Muscle layer of colon (tissue), 2 donors: ENCODE results near the gene NOC2L.
A peak's percentile ranks its signal among the peaks of the same experiment; 100 is the strongest.
"Not testable (repeated sequence)": the region's sequence is repeated elsewhere in the genome, so short reads cannot be mapped to it uniquely, and the experiment has no call there.

ENCODE experiments used
- H3K27ac ChIP-seq: one replicate; pipeline ENCODE4 v1.7.0; 2013; ENCODE audit warnings: low read depth, mild to moderate bottlenecking, low read length, moderate library complexity
- H3K27me3 ChIP-seq, 2 donors: one replicate each; pipeline ENCODE4 v1.7.0; 2013; ENCODE audit warnings: low read length in 2 of 2, mild to moderate bottlenecking in 2 of 2; ENCODE audit not compliant: insufficient read depth in 2 of 2, control insufficient read depth in 1 of 2
- H3K36me3 ChIP-seq: one replicate; pipeline ENCODE4 v1.7.0; 2013; ENCODE audit warnings: mild to moderate bottlenecking, low read length; ENCODE audit not compliant: insufficient read depth
- H3K4me1 ChIP-seq: one replicate; pipeline ENCODE4 v1.7.0; 2013; ENCODE audit warnings: mild to moderate bottlenecking, low read length; ENCODE audit not compliant: insufficient read depth
- H3K4me3 ChIP-seq, 2 donors: one replicate each; pipeline ENCODE4 v1.7.0; 2013; ENCODE audit warnings: low read length in 2 of 2, low read depth in 1 of 2, mild to moderate bottlenecking in 1 of 2, moderate library complexity in 1 of 2
- H3K9ac ChIP-seq: one replicate; pipeline ENCODE4 v1.7.0; 2013; ENCODE audit warnings: low read length
- H3K9me3 ChIP-seq: one replicate; pipeline ENCODE4 v1.7.0; 2013; ENCODE audit warnings: mild to moderate bottlenecking, low read length
- donor health status: abdominal sarcoma.
- donor health status: Adenocarcinoma of cecum.

Gene NOC2L

DNA sequence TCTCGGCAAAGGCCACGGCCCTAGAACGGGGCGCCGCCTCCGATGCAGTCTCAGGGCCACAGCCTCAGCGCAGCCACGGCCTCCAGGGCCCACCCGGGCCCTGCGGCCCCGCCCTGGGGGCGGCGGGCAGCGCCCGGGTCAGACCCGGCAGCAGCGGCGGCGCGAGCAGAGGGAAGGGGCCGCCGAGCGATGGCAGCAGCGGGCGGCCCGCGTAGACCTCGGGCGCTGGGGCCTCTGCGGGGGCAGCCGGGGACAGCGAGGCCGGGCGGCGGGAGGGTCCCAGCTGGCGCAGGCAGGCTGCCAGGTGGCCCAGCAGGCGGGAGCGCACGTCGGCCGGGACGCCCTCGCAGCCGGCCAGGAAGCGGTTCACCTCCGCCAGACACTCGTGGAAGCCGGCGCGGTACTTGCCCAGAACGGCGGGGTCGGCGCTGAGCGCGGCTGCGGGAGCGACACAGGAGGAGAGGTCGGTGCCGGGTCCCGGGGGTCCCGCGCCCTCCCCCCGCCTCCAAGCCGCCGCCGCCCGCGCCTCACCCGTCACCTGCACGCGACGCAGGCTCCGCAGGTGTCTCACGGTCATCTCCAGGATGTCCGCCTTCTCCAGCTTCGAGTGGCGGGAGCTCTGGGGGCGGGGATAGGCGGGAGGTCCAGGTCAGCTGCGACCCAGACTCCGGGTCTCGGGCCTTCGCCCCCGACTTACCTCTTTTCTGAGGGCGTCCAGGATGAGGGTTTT lies 40.1 kb upstream of the NOC2L start:
- no peak overlapping the region for H3K9ac ChIP-seq

DNA sequence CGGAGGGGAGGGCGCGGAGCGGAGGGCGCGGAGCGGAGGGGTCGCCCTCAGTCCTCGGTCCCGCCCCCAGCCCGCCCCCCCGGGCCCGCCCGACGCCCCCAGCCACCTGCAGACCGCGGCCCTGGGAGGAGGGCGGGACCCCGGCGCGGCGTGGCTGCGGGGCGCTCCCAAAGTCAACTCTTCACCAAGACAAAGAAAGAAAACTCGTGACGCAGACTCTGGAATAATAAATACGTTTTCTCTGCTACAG lies 39.6 kb upstream of the NOC2L start:
- H3K9me3 ChIP-seq: no peaks in the 10 kb centered on the region
- H3K27ac ChIP-seq: peak overlapping the region; percentile 72
- no peak overlapping the region for H3K9ac ChIP-seq
- H3K4me3 ChIP-seq: peak overlapping the region; percentile 53 to 64
- no peaks in the 10 kb centered on the region for H3K36me3 ChIP-seq
- H3K4me1 ChIP-seq: no peaks in the 10 kb centered on the region
- H3K27me3 ChIP-seq: peaks cover 0 to 21% of the 10 kb centered on the region in 2 donors

More for the DNA sequence above, 40.1 kb upstream of the NOC2L start:
- H3K27ac ChIP-seq: peak overlapping the region; percentile 96
- no peaks in the 10 kb centered on the region for H3K36me3 ChIP-seq
- H3K9me3 ChIP-seq: no peaks in the 10 kb centered on the region
- peaks cover 0 to 21% of the 10 kb centered on the region in 2 donors for H3K27me3 ChIP-seq
- H3K4me3 ChIP-seq: peak overlapping the region; percentile 53 to 64
- H3K4me1 ChIP-seq: no peaks in the 10 kb centered on the region

DNA sequence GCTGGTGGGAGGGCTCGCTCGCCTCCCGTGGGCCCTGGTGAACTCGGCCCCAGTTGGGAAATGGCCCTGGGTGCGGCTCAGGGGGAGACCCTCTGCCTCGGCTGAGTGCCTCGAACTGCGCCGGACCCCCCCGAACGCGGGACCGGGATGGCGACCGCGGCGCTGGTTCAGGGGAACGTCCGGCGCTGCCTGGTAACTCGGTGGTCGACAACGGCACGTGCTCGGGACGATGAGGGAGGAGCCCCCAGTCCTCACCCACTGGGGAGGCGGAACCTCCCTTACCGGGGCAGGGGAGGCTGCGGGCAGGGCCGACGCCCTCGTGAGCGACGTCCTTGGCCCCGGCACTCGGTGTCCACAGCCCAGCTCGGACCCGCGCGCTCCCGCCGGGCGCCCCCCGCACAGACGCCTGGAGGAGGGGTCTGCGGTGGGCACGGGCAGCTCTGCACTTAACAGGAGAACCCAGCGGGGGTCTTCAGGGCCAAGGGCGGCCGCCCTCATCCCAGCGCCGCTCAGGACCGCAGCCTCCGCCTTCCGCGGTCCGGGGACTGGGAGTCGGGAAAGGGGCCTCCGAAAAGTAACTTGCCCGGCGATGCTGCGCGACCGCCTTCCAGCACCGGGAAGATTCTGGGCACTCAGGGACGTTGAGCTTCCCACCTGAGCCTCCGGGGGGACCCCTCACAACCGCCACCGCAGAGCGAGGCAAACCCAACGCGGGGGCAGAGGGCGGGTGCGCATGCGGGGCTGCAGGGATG lies 39.1 kb upstream of the NOC2L start:
- peaks cover 0 to 21% of the 10 kb centered on the region in 2 donors for H3K27me3 ChIP-seq
- no peaks in the 10 kb centered on the region for H3K4me1 ChIP-seq
- H3K9me3 ChIP-seq: no peaks in the 10 kb centered on the region
- H3K9ac ChIP-seq: no peak overlapping the region
- no peak overlapping the region for H3K4me3 ChIP-seq
- H3K36me3 ChIP-seq: no peaks in the 10 kb centered on the region
- H3K27ac ChIP-seq: no peak overlapping the region

DNA sequence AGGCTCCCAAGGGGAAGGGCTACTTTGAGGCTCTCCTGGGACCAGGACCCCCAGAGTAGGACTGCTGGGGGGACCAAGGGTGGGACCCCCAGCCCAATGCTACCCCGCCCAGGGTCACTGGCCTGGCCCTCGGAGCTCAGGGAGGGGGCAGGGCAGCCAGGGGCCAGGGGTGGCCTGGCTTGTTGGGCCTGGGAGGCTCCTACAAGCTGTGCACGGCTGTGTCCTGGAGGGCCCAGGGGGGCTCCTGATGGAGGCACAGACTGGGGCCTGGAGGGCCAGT lies 38.6 kb upstream of the NOC2L start:
- Histone ChIP-seq H3K4me3 (no peak overlapping the region), H3K27me3 (peaks cover 0 to 21% of the 10 kb centered on the region in 2 donors), H3K27ac (no peak overlapping the region)

DNA sequence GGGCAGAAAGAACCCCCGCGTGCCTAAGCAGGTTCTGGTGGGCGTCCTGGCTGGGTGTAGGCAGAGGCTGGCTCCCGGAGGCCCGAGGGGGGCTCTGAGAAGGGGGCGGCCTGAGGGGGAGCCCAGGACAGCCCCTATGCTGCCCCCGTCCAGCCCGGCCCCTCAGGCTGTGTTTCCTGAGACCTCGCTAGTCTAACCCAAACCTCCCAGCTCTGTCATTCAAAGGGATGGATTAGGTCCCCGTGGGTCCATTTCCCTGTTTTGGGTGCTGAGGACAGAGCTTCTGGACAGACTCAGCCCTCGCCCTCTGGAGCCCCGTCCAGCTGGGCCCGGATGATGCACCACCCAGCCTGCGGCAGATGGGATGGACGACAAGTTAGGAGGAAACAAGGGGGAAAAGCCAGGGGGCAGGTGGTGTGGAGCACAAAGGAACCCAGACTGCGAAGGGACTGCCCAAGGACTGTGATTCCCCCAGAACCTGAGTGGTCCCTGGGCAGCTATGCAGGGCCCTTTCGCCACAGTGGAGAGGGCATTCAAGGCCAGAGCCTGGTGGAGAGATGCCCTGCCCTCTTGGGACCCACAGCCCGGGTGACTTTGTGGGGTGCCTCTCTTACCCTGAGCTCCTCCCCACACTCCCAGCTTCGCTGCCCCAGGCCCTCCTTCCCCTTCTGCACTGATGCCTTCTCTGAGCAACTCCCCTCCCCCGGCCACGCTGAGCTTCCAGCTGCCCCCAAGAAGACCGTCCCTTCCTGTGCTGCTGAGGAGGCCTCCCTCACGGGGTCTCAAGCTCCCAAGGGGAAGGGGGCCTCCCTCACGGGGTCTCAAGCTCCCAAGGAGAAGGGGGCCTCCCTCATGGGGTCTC lies 38.0 kb upstream of the NOC2L start:
- H3K9ac ChIP-seq: no peak overlapping the region

More for the DNA sequence above, 38.6 kb upstream of the NOC2L start:
- Histone ChIP-seq H3K36me3 (no peaks in the 10 kb centered on the region), H3K4me1 (no peaks in the 10 kb centered on the region), H3K9ac (no peak overlapping the region), H3K9me3 (no peaks in the 10 kb centered on the region)

DNA sequence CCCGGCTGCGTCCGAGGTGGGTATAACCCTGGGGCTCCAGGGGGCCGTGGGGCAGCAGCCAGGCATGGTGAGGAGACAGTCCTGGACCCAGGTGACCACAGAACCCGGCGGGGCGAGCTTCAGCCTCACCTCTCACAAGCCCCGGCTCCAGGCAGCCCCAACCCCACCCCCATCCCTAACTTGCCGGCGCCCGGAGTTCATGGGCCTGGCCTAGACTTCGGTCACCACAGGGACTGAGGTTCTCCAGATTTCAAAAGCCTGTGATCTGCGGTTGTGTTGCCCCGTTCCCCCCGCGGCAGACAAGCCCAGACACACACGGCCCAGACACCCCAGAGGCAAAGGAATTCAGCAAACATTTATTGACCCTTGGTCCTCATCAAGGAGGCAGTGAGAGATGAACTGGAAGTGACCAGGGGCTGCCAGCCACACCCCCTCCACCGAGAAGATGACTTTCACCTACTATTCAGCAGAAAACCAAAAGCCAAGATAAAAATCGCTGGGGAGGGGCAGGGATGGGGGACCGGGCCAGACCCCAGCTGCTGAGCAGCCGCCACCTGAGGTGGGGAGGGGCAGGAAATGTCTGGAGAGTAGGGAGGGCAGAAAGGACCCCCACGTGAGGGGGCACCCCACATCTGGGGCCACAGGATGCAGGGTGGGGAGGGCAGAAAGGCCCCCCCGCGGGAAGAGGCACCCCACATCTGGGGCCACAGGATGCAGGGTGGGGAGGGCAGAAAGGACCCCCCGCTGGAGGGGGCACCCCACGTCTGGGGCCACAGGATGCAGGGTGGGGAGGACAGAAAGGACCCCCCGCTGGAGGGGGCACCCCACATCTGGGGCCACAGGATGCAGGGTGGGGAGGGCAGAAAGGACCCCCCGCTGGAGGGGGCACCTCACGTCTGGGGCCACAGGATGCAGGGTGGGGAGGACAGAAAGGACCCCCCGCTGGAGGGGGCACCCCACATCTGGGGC lies 36.9 kb upstream of the NOC2L start:
- Histone ChIP-seq H3K4me3 (no peak overlapping the region), H3K9ac (no peak overlapping the region), H3K4me1 (no peaks in the 10 kb centered on the region), H3K27me3 (peaks cover 0 to 13% of the 10 kb centered on the region in 2 donors), H3K27ac (no peak overlapping the region), H3K36me3 (no peaks in the 10 kb centered on the region), H3K9me3 (peaks cover 3% of the 10 kb centered on the region)

More for the DNA sequence above, 38.0 kb upstream of the NOC2L start:
- Histone ChIP-seq H3K36me3 (no peaks in the 10 kb centered on the region), H3K4me1 (no peaks in the 10 kb centered on the region), H3K27me3 (peaks cover 0 to 21% of the 10 kb centered on the region in 2 donors), H3K27ac (no peak overlapping the region), H3K4me3 (no peak overlapping the region), H3K9me3 (no peaks in the 10 kb centered on the region)

DNA sequence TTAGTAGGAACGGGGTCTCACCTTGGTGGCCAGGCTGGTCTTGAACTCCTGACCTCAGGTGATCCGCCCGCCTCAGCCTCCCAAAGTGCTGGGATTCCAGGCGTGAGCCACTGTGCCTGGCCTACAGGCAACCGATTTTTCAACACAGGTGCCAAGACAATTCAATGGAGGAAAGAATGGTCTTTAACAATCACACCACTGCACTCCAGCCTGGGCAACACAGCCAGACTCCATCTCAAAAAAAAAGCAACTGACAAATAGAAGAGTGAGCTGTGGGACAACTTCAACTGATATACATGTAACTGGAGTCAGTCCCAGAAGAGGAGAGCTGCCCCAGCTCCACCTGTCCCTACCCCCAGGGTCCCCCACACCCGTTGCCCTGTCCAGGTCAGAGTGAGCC lies 35.5 kb upstream of the NOC2L start:
- not testable (repeated sequence) for H3K9me3 ChIP-seq, H3K4me1 ChIP-seq, H3K4me3 ChIP-seq, H3K9ac ChIP-seq, H3K27ac ChIP-seq, H3K36me3 ChIP-seq
- peaks cover 0 to 12% of the 10 kb centered on the region in 2 donors for H3K27me3 ChIP-seq

DNA sequence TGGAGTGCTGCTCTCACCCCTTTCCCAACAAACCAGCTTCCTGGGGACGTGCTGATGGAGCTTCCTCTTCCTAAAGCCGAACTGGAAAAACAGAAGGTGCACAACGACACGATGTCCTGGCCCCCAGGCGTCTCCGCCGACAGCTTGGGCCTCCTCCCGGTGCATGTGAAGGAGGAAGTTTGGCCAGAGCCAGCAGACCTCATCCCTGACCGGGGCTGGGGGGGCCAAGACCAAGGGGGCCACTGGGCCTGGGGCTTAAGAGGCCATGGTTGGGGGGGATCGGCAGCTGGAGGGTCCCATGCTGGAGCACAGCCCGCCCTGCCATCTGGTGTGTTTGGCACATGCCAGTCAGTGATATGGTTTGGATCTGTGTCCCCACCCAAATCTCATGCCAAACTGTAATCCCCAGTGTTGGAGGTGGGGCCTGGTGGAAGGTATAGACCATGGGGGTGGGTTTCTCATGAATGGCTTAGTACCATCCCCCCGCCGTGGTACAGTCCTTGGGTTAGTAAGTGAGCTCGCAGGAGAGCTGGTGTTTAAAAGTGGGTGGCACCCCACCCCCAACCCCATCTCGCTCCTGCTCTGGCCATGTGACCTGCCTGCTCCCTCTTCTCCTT lies 34.4 kb upstream of the NOC2L start:
- no peaks in the 10 kb centered on the region for H3K4me1 ChIP-seq

DNA sequence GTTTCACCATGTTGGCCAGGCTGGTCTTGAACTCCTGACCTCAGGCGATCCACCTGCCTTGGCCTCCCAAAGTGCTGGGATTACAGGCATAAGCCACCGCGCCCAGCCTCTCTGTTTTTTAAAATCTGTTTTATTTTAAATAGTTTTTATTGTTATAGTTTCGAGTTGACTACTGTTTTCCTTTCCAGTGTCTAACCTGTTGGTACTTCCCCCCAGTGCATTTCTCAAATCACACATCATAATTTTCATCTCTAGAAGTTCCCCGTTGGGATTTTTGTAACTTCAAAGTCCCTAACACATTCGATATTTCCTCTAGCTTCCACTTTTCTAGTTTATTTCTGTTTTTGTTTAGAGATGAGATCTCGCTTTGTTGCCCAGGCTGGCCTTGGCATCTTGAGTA lies 33.3 kb upstream of the NOC2L start:
- Histone ChIP-seq H3K4me3 (no peak overlapping the region), H3K9ac (no peak overlapping the region), H3K36me3 (no peaks in the 10 kb centered on the region), H3K4me1 (no peaks in the 10 kb centered on the region), H3K27ac (no peak overlapping the region), H3K27me3 (peaks cover 0 to under 1% of the 10 kb centered on the region in 2 donors), H3K9me3 (peaks cover 3% of the 10 kb centered on the region)

More for the DNA sequence above, 34.4 kb upstream of the NOC2L start:
- H3K36me3 ChIP-seq: no peaks in the 10 kb centered on the region
- H3K9ac ChIP-seq: no peak overlapping the region
- no peak overlapping the region for H3K27ac ChIP-seq
- peaks cover 3% of the 10 kb centered on the region for H3K9me3 ChIP-seq
- H3K27me3 ChIP-seq: peaks cover 0 to 12% of the 10 kb centered on the region in 2 donors
- no peak overlapping the region for H3K4me3 ChIP-seq

DNA sequence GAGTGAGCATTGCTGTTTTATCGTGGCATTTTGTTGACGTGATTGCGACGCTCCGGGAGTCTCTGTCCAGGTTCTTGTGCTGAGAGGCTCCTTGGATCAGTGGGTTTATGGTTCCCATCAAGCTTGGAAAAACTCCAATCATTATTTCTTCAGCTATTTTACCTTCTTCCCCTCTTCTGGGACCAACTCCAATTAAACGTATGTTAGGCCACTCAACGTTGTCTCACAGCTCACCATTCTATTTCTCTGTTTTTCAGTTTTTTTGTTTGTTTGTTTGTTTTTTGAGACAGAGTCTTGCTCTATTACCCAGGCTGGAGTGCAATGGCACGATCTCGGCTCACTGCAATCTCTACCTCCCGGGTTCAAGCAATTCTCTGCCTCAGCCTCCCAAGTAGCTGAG lies 32.8 kb upstream of the NOC2L start:
- H3K4me1 ChIP-seq: no peaks in the 10 kb centered on the region
- H3K9me3 ChIP-seq: peaks cover 3% of the 10 kb centered on the region
- H3K9ac ChIP-seq: no peak overlapping the region
- no peak overlapping the region for H3K27ac ChIP-seq
- H3K27me3 ChIP-seq: no peaks in the 10 kb centered on the region
- no peaks in the 10 kb centered on the region for H3K36me3 ChIP-seq
- H3K4me3 ChIP-seq: no peak overlapping the region
